GM23248 (cell line): ENCODE results near the gene DNAJB8. TPM values are rescaled to one million over a fixed set of nuclear protein-coding genes. Genes with fewer than 3 reads are reported as not detected.
A peak's percentile ranks its signal among the peaks of the same experiment; 100 is the strongest.

Source experiments
- DNase-seq: peaks from one replicate; pipeline ENCODE4 v3.0.0-alpha.2; 2015
- H2AFZ ChIP-seq: fragments of 200-600 bp; sonication (generic); 2 replicates; pipeline ENCODE4 v1.6.1; 2016; ENCODE audit warnings: antibody characterized with exemption
- H3F3A ChIP-seq: fragments of 200-600 bp; sonication (generic); 2 replicates; pipeline ENCODE4 v1.6.1; 2016; ENCODE audit warnings: mild to moderate bottlenecking, antibody characterized with exemption, mixed run types; ENCODE audit not compliant: insufficient read depth
- H3K27ac ChIP-seq: fragments of 200-600 bp; sonication (generic); 2 replicates; pipeline ENCODE4 v1.5.1; 2016; ENCODE audit warnings: mild to moderate bottlenecking
- H3K27me3 ChIP-seq: fragments of 200-600 bp; sonication (generic); replicated peaks from 2 replicates; pipeline ENCODE4 v1.6.1; 2016; ENCODE audit warnings: mild to moderate bottlenecking; ENCODE audit not compliant: insufficient read depth
- H3K36me3 ChIP-seq: fragments of 200-600 bp; sonication (generic); 2 replicates; pipeline ENCODE4 v1.6.1; 2016; ENCODE audit warnings: low read depth, mild to moderate bottlenecking
- H3K4me1 ChIP-seq: fragments of 200-600 bp; sonication (generic); 2 replicates; pipeline ENCODE4 v1.6.1; 2016; ENCODE audit warnings: mild to moderate bottlenecking; ENCODE audit not compliant: insufficient read depth
- H3K4me2 ChIP-seq: fragments of 200-600 bp; sonication (generic); one replicate; pipeline ENCODE4 v1.6.1; 2016; ENCODE audit warnings: mild to moderate bottlenecking; ENCODE audit not compliant: unreplicated experiment
- H3K4me3 ChIP-seq: fragments of 200-600 bp; sonication (generic); 2 replicates; pipeline ENCODE4 v1.5.1; 2016; ENCODE audit warnings: mild to moderate bottlenecking
- H3K79me2 ChIP-seq: fragments of 200-600 bp; sonication (generic); 2 replicates; pipeline ENCODE4 v1.6.1; 2016; ENCODE audit warnings: mild to moderate bottlenecking; ENCODE audit not compliant: insufficient read depth
- H3K9ac ChIP-seq: fragments of 200-600 bp; sonication (generic); 2 replicates; pipeline ENCODE4 v1.6.1; 2016; ENCODE audit warnings: mild to moderate bottlenecking
- H3K9me2 ChIP-seq: fragments of 200-600 bp; sonication (generic); 2 replicates; pipeline ENCODE4 v1.6.1; 2016; ENCODE audit warnings: mixed run types, mild to moderate bottlenecking, moderate library complexity; ENCODE audit not compliant: insufficient read depth
- H3K9me3 ChIP-seq: fragments of 200-600 bp; sonication (generic); one replicate; pipeline ENCODE4 v1.6.1; 2017; ENCODE audit warnings: low read depth
- H4K20me1 ChIP-seq: fragments of 200-600 bp; sonication (generic); 2 replicates; pipeline ENCODE4 v1.6.0; 2016; ENCODE audit not compliant: insufficient read depth
- EZH2 ChIP-seq: fragments of 200-600 bp; sonication (generic); IDR thresholded peaks from 2 replicates; pipeline ENCODE4 v1.6.1; 2018; ENCODE audit warnings: antibody characterized with exemption, mild to moderate bottlenecking; ENCODE audit not compliant: insufficient read depth, poor library complexity, severe bottlenecking
- EZH2phosphoT487 ChIP-seq: fragments of 200-600 bp; sonication (generic); IDR thresholded peaks from 2 replicates; pipeline ENCODE4 v1.6.1; 2018; ENCODE audit warnings: antibody characterized with exemption, moderate library complexity, mild to moderate bottlenecking, low read depth; ENCODE audit not compliant: insufficient read depth
- WGBS, 2 experiments: methylation state at CpG; one replicate each; pipeline ENCODE4 v1.1.6; 2015 to 2017; ENCODE audit warnings: low lambda C conversion rate in 2 of 2, low coverage in 1 of 2; ENCODE audit errors: missing lambda C conversion rate in 2 of 2; 5-methylcytosine and 5-hydroxymethylcytosine counted together
- in situ Hi-C: fragments of 300-500 bp; cut with MboI; formaldehyde crosslinking; loops from 2 replicates; pipeline ENCODE4 v1.15.0; 2020
- polyA plus RNA-seq: library from polyadenylated mRNA; unstranded; fragments of >200 nt; fragmentation: Nextera tagmentation; extraction: Ambion mirVana; gene quantifications from 2 replicates; pipeline ENCODE4 v1.2.1, GENCODE V29; 2016
- total RNA-seq: library from RNA; depleted of rRNA; stranded (reverse); fragments of >200 nt; shearing (Covaris generic); gene quantifications from 2 replicates; pipeline ENCODE4 v1.2.3, GENCODE V29; 2014

The DNAJB8 gene
- total and polyA plus RNA-seq, 2 experiments from 2014 or later = not detected

DNA sequence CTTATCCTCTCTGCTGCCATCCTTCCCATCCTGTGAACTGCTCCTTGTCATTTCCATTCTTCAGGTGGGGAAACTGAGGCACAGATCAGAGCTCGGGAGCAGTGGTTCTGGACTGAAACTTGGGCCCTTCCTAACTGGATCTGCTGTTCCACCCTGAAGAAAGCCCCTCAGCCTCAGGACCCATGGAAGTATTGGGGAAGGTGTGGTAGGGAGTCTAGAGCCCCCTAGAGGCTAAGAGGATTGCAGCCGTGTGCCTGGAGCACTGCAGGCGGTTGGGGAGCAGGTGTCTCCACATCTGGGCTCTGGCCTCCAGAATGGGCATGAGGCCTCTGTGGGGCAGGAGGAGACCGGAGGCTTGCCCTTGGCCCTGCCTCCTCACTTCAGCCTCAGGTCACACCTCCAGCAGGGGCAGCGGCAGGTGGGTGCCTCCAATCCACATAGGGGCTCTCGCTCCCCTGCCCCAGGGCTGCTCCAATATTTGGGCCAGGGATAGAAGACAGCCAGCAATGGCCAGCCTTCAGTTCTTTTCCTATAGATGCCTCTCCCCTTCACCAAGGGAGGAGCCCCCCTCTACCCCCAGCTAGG lies 28.1 kb downstream of the DNAJB8 start:
- in situ Hi-C loops = no loop called here
- Histone ChIP-seq H4K20me1 (no peaks in the 10 kb centered on the region), H3K4me1 (no peaks in the 10 kb centered on the region), H2AFZ (no peak overlapping the region), H3K79me2 (no peaks in the 10 kb centered on the region), H3K4me2 (no peak overlapping the region), H3K9me3 (no peaks in the 10 kb centered on the region), H3K36me3 (no peaks in the 10 kb centered on the region), H3K9ac (no peak overlapping the region), H3K9me2 (no peaks in the 10 kb centered on the region), H3K27ac (no peak overlapping the region), H3F3A (no peaks in the 10 kb centered on the region), H3K27me3 (0 out of 2 replicates have a peak, but pooled peaks cover under 1% of the 10 kb centered on the region), H3K4me3 (no peak overlapping the region)
- no peak for TF ChIP-seq EZH2phosphoT487
- TF ChIP-seq EZH2 = no peak
- 59 to 64% methylated on average over 6 of the region's 6 CpGs for WGBS, 2 experiments
- no peak for DNase-seq

DNA sequence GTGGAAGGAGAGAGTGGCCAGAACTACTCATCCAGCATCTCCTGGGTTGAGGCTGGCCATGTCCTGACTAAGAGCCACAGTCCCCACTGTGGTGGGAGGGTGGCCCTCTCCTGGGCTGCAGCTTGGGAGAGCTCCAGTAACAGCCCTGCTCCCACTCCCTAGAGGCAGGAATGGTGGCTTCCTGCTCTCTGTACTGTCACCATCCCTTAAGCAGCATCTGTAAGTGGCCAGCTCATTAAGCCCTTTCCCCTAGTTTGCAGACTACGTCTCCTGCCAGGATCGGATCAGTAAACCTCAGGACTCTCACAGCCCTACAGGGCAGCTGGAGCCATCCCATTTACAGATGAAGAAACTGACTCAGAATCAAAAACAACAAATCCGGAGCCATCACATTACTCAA lies 30.5 kb downstream of the DNAJB8 start:
- Histone ChIP-seq H3K27ac (no peak overlapping the region), H3K79me2 (no peaks in the 10 kb centered on the region), H2AFZ (no peak overlapping the region), H3K4me1 (no peaks in the 10 kb centered on the region), H4K20me1 (no peaks in the 10 kb centered on the region), H3K9me2 (no peaks in the 10 kb centered on the region), H3K36me3 (no peaks in the 10 kb centered on the region), H3K4me3 (no peak overlapping the region), H3F3A (no peaks in the 10 kb centered on the region), H3K9ac (no peak overlapping the region), H3K4me2 (no peak overlapping the region), H3K9me3 (no peaks in the 10 kb centered on the region), H3K27me3 (peaks cover 22% of the 10 kb centered on the region)
- 57 to 70% methylated on average over 3 of the region's 3 CpGs for WGBS, 2 experiments
- no peak for DNase-seq
- in situ Hi-C loops = no loop called here
- TF ChIP-seq EZH2phosphoT487 (no peak), EZH2 (no peak)

DNA sequence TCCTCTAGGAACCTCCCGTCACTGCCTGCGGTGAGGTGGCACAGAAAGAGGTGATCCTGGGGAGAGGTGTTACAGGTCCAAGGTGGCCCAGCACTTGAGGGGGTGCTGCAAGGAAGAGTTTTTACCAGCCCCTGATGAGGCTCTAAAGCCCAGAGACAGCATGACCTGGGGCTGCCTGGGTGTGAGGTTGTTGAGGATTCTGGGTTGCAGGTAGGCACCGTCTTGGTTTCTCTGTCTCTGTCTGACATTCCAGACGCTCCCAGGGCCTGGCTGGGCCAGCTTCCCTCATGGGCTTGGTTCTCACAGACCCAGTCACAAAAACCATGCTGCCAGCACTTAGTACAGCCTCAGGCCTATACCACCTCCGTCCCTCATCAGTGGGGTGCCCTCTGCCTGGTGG lies 31.1 kb downstream of the DNAJB8 start:
- Histone ChIP-seq H3K27ac (no peak overlapping the region), H3K9me2 (no peaks in the 10 kb centered on the region), H3K9ac (no peak overlapping the region), H3K4me2 (no peak overlapping the region), H3F3A (no peaks in the 10 kb centered on the region), H3K79me2 (no peaks in the 10 kb centered on the region), H3K4me1 (no peaks in the 10 kb centered on the region), H3K9me3 (no peaks in the 10 kb centered on the region), H2AFZ (no peak overlapping the region), H4K20me1 (no peaks in the 10 kb centered on the region), H3K36me3 (no peaks in the 10 kb centered on the region), H3K4me3 (no peak overlapping the region), H3K27me3 (peaks cover 22% of the 10 kb centered on the region)
- TF ChIP-seq EZH2 (no peak), EZH2phosphoT487 (no peak)
- in situ Hi-C loops = no loop called here
- 89 to 90% methylated on average over 5 of the region's 5 CpGs for WGBS, 2 experiments
- no peak for DNase-seq

DNA sequence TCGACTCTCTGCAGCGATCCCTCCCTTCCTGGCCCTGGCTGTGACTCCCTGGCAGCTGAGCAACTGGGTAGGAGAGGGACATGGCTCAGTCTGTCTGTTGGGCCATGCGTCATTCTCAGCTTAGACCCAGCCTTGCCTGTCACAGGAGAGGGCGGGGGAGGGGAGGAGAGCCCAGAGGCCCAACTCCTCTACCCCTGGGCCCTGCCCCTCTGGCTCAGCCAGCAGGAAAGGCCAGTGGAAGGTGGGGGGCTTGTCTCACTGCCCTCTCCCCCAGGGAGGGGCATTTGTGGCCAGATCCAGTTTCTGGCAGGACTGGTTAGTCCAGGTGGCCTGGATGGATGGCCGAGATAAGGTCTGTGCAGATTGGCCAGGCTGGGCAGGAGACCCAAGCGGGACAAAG lies 31.6 kb downstream of the DNAJB8 start:
- in situ Hi-C loops = no loop called here
- WGBS, 2 experiments = 85 to 92% methylated on average over 6 of the region's 6 CpGs
- H3K27me3 ChIP-seq = peaks cover 22% of the 10 kb centered on the region

DNA sequence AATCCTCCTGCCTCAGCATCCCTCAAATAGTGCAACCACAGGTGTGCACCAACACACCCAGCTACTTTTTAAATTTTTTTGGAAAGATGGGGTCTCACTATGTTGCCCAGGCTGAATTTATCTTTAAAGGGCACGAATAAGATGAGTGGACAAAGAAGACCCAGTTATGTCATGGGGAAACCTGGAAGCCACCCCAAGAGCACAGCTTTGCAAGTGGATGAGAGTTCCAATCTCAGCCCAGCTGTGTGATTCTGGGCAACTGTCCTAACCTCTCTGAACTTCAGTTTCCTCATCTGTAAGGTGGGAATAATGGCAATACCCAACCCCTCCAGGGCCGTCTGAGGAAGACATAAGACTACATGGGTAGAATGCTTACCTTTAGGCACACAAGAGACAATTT lies 32.2 kb downstream of the DNAJB8 start:
- no peak overlapping the region for H3K4me2 ChIP-seq
- TF ChIP-seq EZH2 (no peak), EZH2phosphoT487 (no peak)
- no peaks in the 10 kb centered on the region for H3F3A ChIP-seq
- in situ Hi-C loops = no loop called here
- H3K79me2 ChIP-seq = no peaks in the 10 kb centered on the region
- no peak overlapping the region for H3K9ac ChIP-seq
- H2AFZ ChIP-seq = no peak overlapping the region
- WGBS, 2 experiments = 76 to 93% methylated on average over 2 of the region's 2 CpGs
- DNase-seq = no peak
- H3K27ac ChIP-seq = no peak overlapping the region
- H4K20me1 ChIP-seq = no peaks in the 10 kb centered on the region
- no peaks in the 10 kb centered on the region for H3K9me2 ChIP-seq
- no peaks in the 10 kb centered on the region for H3K36me3 ChIP-seq
- H3K27me3 ChIP-seq = peaks cover 22% of the 10 kb centered on the region
- no peak overlapping the region for H3K4me3 ChIP-seq
- H3K9me3 ChIP-seq = no peaks in the 10 kb centered on the region
- H3K4me1 ChIP-seq = no peaks in the 10 kb centered on the region

More for the DNA sequence above, 31.6 kb downstream of the DNAJB8 start:
- Histone ChIP-seq H3K36me3 (no peaks in the 10 kb centered on the region), H3K9me2 (no peaks in the 10 kb centered on the region), H3K27ac (no peak overlapping the region), H4K20me1 (no peaks in the 10 kb centered on the region), H3K4me3 (no peak overlapping the region), H3K9ac (no peak overlapping the region), H3K9me3 (no peaks in the 10 kb centered on the region), H3K79me2 (no peaks in the 10 kb centered on the region), H3K4me1 (no peaks in the 10 kb centered on the region), H3F3A (no peaks in the 10 kb centered on the region), H3K4me2 (no peak overlapping the region), H2AFZ (no peak overlapping the region)
- TF ChIP-seq EZH2phosphoT487 = no peak
- no peak for TF ChIP-seq EZH2
- peak; percentile 32 for DNase-seq
